Tracheal epithelial cell (primary cell): ENCODE results near the gene HOXD12. TPM values are rescaled to one million over a fixed set of nuclear protein-coding genes. Genes with fewer than 3 reads are reported as not detected.

Experiments
- total RNA-seq: library from RNA; depleted of rRNA; stranded (reverse); fragments of >200 nt; gene quantifications from 2 replicates; pipeline ENCODE4 v1.2.1, GENCODE V29; 2014

The HOXD12 gene, protein sequence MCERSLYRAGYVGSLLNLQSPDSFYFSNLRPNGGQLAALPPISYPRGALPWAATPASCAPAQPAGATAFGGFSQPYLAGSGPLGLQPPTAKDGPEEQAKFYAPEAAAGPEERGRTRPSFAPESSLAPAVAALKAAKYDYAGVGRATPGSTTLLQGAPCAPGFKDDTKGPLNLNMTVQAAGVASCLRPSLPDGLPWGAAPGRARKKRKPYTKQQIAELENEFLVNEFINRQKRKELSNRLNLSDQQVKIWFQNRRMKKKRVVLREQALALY
- not detected in 2 replicates for total RNA-seq

DNA sequence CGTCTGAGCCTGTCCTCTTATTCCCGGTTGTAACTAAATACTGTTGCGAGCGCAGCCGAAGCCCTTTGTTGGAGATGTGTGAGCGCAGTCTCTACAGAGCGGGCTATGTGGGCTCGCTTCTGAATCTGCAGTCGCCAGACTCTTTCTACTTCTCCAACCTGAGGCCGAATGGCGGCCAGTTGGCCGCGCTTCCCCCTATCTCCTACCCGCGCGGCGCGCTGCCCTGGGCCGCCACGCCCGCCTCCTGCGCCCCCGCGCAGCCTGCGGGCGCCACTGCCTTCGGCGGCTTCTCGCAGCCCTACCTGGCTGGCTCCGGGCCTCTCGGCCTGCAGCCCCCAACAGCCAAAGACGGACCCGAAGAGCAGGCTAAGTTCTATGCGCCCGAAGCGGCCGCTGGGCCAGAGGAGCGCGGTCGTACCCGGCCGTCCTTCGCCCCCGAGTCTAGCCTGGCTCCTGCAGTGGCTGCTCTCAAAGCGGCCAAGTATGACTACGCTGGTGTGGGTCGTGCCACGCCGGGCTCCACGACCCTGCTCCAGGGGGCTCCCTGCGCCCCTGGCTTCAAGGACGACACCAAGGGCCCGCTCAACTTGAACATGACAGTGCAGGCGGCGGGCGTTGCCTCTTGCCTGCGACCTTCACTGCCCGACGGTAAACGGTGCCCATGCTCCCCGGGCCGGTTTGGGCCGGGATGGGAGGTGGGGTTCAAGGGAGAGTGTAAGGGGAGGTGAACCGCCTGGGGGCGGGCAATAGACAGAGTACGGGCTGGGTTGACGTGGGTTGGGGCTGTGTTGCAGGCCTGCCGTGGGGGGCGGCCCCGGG, at the start of gene HOXD12:
Gene HOXD12, plus strand, starts transcription at position 68 of the 819 bp plus-strand sequence. Its CDS starts 7 bp downstream, at position 75.

DNA sequence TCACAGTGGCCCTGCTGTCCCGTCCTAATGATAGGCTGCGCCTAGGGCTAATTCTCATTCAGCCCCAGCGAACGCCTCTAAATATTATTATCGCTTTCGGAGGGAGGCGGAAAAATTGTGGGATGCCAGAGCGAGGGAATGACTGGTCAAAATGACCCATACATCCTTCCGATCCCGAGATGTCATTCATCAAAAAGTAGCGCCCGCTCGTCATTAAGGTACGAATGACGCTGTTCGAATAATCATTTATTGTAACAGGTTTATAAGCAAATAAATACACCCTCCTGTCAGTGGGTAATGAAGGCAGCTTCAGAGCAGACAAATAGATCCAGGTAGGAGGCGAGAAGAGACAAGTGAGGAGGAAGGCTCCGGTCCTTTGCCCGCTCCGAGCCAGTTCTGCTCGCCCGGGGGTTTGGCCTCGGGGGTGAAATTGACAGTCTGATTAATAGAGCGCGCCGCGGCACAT, 15.8 kb upstream of the HOXD12 start, which contains the start of gene EVX2:
Gene EVX2, minus strand, starts transcription at position 167 of the 466 bp plus-strand sequence. CDS start 186 bp downstream, outside the sequence.

DNA sequence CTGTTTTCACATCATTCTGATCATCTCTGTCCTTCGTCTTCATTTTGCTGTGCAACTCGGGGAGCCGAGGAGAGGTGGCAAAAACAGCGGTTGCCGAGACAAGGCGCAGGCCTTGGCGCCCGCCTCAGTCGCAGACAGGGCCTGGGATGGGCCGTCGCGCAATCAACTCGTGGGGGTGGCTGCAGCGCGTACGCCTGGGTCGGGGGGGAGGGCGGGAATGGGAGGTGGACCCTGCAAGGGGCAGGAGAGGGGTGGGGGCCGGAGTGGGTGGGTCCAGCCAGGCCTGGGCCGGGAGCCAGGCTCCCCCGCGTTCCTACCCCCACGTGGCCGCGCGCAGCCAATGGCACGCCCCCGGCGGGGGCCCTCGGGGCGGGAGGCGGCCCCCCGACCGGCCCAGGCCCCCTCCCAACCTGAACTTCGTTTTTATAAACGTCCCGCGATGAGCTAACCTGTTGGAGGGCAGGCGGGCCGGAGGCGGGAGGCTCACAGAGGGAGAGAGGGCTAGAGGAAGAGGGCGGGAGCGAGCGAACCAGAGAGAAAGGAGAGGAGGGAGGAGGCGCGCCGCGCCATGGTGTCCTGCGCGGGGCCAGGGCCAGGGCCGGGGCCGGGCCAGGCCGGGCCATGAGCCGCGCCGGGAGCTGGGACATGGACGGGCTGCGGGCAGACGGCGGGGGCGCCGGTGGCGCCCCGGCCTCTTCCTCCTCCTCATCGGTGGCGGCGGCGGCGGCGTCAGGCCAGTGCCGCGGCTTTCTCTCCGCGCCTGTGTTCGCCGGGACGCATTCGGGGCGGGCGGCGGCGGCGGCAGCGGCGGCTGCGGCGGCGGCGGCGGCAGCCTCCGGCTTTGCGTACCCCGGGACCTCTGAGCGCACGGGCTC, 7.1 kb upstream of the HOXD12 start, which contains the start of gene HOXD13:
Gene HOXD13, plus strand, starts transcription at position 452 of the 875 bp plus-strand sequence. Its CDS starts 170 bp downstream, at position 622.

DNA sequence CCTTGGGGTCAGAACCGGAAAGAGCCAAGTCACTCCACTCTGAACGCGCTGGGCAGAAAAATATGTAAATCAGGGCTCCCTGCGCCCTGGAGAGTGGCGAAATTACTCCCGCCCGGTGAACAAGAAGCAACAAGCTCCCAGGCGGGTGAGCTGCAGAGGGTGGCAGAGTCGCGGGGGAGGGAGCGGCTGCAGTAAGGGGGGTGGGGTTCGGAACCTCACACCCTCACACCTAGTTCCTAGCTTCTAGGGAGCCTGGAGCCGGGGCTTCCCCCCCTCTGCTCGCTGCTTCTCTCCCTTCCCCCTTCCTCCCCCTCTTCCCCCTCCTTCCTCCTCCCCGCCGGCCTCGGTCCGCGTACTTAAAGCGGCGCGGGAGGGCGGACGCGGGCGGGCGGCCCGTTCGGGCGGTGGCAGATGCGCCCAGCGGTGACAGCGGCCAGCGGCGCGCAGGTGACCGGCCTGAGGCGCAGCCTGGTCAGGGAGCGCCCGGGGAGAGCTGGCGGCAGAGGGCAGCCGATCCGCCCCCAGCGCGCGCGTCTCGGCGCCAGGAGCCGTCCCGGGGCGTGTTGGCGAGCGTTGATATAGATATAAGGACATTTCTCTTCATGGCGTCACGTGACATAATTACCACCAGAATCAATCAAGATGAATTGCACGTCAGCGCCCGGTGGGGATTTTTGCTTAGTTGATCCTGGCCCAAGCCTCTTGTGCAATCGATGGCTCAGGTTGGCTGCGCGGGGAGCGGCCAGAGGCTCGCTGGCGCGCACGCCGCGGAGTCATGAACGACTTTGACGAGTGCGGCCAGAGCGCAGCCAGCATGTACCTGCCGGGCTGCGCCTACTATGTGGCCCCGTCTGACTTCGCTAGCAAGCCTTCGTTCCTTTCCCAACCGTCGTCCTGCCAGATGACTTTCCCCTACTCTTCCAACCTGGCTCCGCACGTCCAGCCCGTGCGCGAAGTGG, 7.3 kb downstream of the HOXD12 start, which contains the start of gene HOXD11:
Gene HOXD11, plus strand, starts transcription at position 700 of the 959 bp plus-strand sequence. Its CDS starts 76 bp downstream, at position 776.

DNA sequence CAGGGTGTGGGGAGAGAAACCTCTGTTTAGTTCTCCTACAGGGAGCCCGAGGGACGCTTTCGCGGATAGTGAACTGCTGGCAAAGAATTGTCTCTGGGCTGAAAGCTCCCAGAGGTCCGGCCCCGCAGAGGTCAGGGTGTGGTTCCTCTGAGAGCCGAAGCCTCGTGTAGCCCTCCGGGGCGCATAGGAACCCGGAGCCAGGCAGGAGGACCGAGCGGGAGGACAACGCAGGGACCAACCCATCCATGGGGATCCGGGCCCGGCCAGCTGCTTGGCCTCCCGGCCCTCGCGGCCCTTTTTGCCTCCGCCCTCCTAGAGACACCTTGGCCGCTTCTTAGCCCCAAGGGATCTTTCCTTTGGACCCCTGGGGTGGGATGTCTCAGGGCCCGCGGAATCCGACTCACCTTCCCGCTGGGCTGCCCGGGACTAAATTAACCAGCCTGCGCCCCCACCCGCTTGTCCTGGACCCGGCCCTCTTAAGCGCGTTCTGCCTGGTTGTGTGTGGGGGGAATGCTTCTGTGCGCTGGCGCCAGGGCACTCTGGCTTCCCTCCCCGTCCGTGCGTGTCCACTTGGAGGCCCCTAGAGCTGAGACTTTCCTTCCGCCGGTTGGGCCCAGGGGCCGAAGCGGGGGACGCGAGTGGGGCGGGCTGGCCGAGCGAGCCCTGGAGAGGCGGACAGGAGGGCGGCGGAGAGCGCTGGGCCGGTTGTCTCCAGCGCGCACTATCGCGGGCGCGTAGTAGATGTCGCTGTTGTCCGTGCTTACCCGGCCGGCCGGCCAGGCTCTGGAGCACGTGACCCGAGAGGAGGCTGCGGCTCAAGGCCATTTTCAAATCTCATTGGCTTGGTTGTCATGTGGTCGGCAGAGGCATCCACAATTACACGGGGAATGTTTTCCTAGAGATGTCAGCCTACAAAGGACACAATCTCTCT, 16.6 kb downstream of the HOXD12 start, which contains the start of gene HOXD10:
Gene HOXD10, plus strand, starts transcription at position 896 of the 931 bp plus-strand sequence. CDS start 56 bp downstream, outside the sequence.

DNA sequence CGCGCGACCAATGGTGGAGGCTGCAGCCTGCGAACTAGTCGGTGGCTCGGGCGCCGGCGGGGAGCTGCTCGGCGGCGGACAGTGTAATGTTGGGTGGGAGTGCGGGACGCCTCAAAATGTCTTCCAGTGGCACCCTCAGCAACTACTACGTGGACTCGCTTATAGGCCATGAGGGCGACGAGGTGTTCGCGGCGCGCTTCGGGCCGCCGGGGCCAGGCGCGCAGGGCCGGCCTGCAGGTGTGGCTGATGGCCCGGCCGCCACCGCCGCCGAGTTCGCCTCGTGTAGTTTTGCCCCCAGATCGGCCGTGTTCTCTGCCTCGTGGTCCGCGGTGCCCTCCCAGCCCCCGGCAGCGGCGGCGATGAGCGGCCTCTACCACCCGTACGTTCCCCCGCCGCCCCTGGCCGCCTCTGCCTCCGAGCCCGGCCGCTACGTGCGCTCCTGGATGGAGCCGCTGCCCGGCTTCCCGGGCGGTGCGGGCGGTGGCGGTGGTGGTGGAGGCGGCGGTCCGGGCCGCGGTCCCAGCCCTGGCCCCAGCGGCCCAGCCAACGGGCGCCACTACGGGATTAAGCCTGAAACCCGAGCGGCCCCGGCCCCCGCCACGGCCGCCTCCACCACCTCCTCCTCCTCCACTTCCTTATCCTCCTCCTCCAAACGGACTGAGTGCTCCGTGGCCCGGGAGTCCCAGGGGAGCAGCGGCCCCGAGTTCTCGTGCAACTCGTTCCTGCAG, 23.3 kb downstream of the HOXD12 start, which contains the start of gene HOXD9:
Gene HOXD9, plus strand, starts transcription at position 37 of the 728 bp plus-strand sequence. Its CDS starts 50 bp downstream, at position 87.

DNA sequence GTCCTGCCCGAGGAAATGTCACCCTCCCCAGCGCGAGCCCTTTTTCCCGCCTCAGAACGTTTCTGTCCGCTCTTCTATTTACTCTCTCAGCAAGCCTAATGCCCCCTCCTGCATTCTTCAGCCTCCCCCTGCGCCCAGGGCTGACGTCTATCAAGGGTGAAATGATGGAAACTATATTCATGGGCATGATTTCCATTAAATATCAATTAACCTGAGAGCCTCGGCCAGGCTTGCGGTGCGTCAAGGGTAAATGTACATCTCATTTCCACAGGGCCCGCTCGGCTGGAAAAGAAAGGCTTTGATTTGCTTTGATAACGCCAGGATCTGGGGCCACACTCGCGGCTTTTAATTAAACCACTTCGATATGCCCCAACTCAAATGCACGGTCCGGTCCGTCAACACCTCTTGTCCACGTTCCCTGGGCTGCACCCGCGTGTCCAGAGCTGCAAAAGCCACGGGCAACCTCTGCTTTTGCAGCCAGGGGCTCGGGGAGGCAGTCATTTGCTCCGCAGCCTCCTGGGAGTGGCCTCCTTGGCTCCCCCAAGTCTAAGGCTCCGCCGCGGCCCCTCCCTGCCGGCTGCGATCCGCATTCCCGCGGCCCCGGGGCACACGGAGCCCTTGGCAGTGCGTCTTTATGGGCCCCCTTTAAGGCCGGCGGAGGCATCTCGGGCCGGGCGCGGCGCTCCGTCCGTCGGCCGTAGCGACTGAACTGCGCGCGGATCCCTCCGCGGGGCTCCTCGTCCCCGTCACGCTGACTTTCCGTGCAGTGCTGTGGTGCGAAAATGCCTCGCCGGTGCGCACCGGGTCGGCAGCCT, 29.6 kb downstream of the HOXD12 start, which contains the start of gene HOXD8:
Gene HOXD8, plus strand, starts transcription at position 724 of the 815 bp plus-strand sequence. CDS start 662 bp downstream, outside the sequence.

DNA sequence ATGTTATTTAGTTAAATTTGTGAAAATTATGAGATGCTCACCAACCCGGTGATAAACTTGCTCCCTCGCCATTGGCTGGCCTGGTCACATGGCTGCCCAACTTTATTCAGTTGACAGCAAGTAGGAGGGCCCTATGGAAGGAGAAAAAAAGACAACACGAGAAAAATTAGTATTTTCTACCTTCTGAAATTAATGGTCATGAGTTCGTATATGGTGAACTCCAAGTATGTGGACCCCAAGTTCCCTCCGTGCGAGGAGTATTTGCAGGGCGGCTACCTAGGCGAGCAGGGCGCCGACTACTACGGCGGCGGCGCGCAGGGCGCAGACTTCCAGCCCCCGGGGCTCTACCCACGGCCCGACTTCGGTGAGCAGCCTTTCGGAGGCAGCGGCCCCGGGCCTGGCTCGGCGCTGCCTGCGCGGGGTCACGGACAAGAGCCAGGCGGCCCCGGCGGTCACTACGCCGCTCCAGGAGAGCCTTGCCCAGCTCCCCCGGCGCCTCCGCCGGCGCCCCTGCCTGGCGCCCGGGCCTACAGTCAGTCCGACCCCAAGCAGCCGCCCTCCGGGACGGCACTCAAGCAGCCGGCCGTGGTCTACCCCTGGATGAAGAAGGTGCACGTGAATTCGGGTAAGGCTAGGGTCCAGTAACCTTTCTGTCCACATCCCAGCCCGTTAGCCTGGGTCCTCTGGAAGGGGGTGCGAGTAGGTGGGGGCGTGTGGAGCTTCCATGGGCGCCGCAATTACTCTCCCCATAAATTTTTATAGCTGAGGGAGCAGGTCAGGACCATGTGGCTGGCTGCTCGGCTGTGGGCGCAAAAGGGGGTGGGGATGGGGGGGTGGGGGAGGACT, 52.1 kb downstream of the HOXD12 start, which contains the start of gene HOXD4:
Gene HOXD4, plus strand, starts transcription at position 109 of the 846 bp plus-strand sequence. Its CDS starts 84 bp downstream, at position 193.

Other genes with a start within 250 kb of the HOXD12 start
- gene LNPK, start 97.5 kb upstream of the HOXD12 start, total RNA-seq, result 30.7 and 33.3 TPM in 2 replicates
- not detected in 2 replicates for gene EVX2, start 15.8 kb upstream of the HOXD12 start, total RNA-seq
- gene HOXD13, start 7.1 kb upstream of the HOXD12 start, total RNA-seq, result not detected in 2 replicates
- gene HOXD11, start 7.5 kb downstream of the HOXD12 start, total RNA-seq, result 0.96 TPM in 1 of 2 replicates, not detected in the other
- gene HOXD10, start 17.0 kb downstream of the HOXD12 start, total RNA-seq, result 0.48 TPM in 1 of 2 replicates, not detected in the other
- gene HOXD9, start 22.9 kb downstream of the HOXD12 start, total RNA-seq, result 0.72 TPM in 1 of 2 replicates, not detected in the other
- gene HOXD8, start 29.9 kb downstream of the HOXD12 start, total RNA-seq, result 0.21 and 1.7 TPM in 2 replicates
- gene HOXD4, start 51.8 kb downstream of the HOXD12 start, total RNA-seq, result 1.2 TPM in 1 of 2 replicates, not detected in the other
- 0.72 TPM in 1 of 2 replicates, not detected in the other for gene HOXD3, start 57.5 kb downstream of the HOXD12 start, total RNA-seq
- gene HOXD1, start 88.9 kb downstream of the HOXD12 start, total RNA-seq, result 0.21 and 1.7 TPM in 2 replicates
- 27.1 and 29.2 TPM in 2 replicates for gene MTX2, start 169.6 kb downstream of the HOXD12 start, total RNA-seq